Pancreas (tissue), 10 donors: ENCODE measurements around the gene RNU1-3. TPM values are rescaled to one million over a fixed set of nuclear protein-coding genes. Genes with fewer than 3 reads are reported as not detected.
"Not testable (repeated sequence)": the region's sequence is repeated elsewhere in the genome, so short reads cannot be mapped to it uniquely, and the experiment has no call there.

Source experiments
- ATAC-seq, 4 donors: fragments of 200-7000 bp; cut with Tn5 transposase; one replicate each; pipeline versions ENCODE4 v1.8.0 to v1.9.1; 2020; ENCODE audit warnings: mild to moderate bottlenecking in 4 of 4, moderate library complexity in 4 of 4
- DNase-seq, 6 donors: peaks; one replicate each; pipeline ENCODE4 v3.0.0-alpha.2; 2020
- FAIRE-seq: peaks from 2 replicates; lab custom pipeline; 2012; peaks lifted over from hg19 to GRCh38; lab: Jason Lieb, UNC
- H3K27ac ChIP-seq, 4 donors: fragments of 200-600 bp; sonication (generic); 1 replicate in 3 of 4; 2 replicates in 1 of 4; pipeline versions ENCODE4 v1.5.0 to v1.8.0; 2020
- H3K27me3 ChIP-seq, 4 donors: fragments of 200-600 bp; one replicate each; pipeline ENCODE4 v1.8.0; 2021
- H3K36me3 ChIP-seq, 3 donors: fragments of 200-600 bp; sonication (generic) in 1 of 3; one replicate each; pipeline versions ENCODE4 v1.5.0 to v1.8.0; 2020 to 2021
- H3K4me1 ChIP-seq, 3 donors: fragments of 200-600 bp; one replicate each; pipeline ENCODE4 v1.8.0; 2021
- H3K4me3 ChIP-seq, 4 donors: fragments of 200-600 bp; sonication (generic) in 2 of 4; one replicate each; pipeline versions ENCODE4 v1.5.0 to v1.8.0; 2020 to 2021
- H3K9me3 ChIP-seq, 4 donors: fragments of 200-600 bp; one replicate each; pipeline ENCODE4 v1.8.0; 2021
- WGBS, 2 donors: extraction: QIAGEN DNeasy Blood & Tissue Kit; methylation state at CpG; one replicate each; pipeline ENCODE4 v1.1.7; 2013; 5-methylcytosine and 5-hydroxymethylcytosine counted together
- intact Hi-C, 3 donors: fragments of 100-400 bp; cut with DNase I; formaldehyde crosslinking; loops; one replicate each; pipeline versions ENCODE4 v1.11.1 to v1.14.2; 2022
- polyA plus RNA-seq, 2 donors: library from polyadenylated mRNA; stranded (reverse); fragments of 200-250 nt; gene quantifications; one replicate each; pipeline ENCODE4 v1.2.3, GENCODE V29; 2013
- total RNA-seq, 6 donors: library from RNA; stranded (reverse); fragmentation: NEBNext Ultra II Directional in 4 of 6; extraction: Animal tissue kit (Norgen Biotek cat#: 25700) in 4 of 6; gene quantifications; one replicate each; pipeline versions ENCODE4 v1.2.1 to v1.2.4, GENCODE V29; 2021 to 2023
- TF ChIP-seq, protein P1 (sequence below), 4 donors: fragments of 200-600 bp; sonication (generic) in 3 of 4; IDR thresholded peaks; one replicate each; pipeline versions ENCODE4 v1.5.0 to v1.8.0; 2021; ENCODE audit warnings: antibody characterized with exemption in 4 of 4
- donor health status: healthy with polysubstance abuse.
- donor health status: DM: no; HTN: no; CAD: no; lungs with moderate emphysema.
- donor health status: DM: no; HTN: no; CAD: no.
- donor health status: control.
- donor health status: control.
- donor health status: Bipolar disorder and iron deficiency.
- donor health status: DM: yes; HTN: yes; CAD: no.
- donor health status: DM: no; HTN: no; CAD: no.
- donor health status: DM: no; HTN: no; CAD: no.
- donor health status: DM: yes; HTN: yes; CAD: no.

Gene RNU1-3
- total and polyA plus RNA-seq, 8 donors: 687 to 5,169 (median 2,340) TPM; not detected in 2

DNA sequence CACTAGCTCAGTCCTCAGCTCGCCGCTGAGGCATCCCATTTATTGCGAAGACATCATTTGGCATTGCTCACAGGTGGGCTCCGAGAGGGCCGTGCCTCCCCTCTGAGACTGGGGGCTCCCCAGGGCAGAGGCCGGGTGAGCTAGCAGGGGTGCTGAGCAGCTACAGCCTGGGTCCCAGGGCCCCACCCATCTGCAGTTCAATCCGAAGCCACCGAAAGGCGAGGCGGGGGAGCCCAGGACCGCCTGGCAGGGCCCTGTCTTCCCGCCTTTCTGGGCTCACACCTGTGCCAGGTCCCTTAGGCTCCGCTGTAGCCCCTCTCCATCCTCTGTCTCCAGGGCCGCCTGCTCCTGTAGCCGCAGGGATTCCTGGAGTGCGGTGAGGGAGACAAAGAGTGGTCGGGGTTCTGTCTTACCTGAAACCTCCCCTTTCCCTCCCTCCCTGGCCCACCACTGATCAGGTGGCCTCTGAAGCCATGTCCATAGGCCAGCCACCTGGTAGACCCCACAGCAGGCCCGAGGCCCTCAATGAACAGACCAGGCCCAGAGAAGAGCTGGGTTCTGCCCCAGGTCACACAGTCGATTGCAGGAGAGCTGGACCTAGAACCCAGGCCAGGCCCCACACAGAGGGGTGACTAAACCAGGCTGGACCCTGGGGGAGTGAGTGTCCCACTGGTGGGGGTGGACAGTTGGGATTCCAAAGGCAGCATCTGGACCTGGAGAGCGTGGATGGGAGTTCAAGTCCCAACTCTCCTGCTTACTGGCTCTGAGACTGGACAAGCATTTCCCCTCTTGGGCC lies 35.3 kb downstream of the RNU1-3 start:
- no peak for FAIRE-seq

GRCh38 chr1:16630661-16631247 lies 36.0 kb downstream of the RNU1-3 start:
- Histone ChIP-seq H3K9me3 (no peaks in the 10 kb centered on the region), H3K27ac (no peak overlapping the region), H3K4me3 (no peak overlapping the region), H3K27me3 (no peaks in the 10 kb centered on the region), H3K4me1 (no peaks in the 10 kb centered on the region), H3K36me3 (peaks cover 9 to 69% (median 46%) of the 10 kb centered on the region in 3 donors)
- TF ChIP-seq, protein P1, sequence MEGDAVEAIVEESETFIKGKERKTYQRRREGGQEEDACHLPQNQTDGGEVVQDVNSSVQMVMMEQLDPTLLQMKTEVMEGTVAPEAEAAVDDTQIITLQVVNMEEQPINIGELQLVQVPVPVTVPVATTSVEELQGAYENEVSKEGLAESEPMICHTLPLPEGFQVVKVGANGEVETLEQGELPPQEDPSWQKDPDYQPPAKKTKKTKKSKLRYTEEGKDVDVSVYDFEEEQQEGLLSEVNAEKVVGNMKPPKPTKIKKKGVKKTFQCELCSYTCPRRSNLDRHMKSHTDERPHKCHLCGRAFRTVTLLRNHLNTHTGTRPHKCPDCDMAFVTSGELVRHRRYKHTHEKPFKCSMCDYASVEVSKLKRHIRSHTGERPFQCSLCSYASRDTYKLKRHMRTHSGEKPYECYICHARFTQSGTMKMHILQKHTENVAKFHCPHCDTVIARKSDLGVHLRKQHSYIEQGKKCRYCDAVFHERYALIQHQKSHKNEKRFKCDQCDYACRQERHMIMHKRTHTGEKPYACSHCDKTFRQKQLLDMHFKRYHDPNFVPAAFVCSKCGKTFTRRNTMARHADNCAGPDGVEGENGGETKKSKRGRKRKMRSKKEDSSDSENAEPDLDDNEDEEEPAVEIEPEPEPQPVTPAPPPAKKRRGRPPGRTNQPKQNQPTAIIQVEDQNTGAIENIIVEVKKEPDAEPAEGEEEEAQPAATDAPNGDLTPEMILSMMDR (IDR thresholded peaks at IDR 0.05): no peak
- FAIRE-seq: no peak
- peak in 5 of 6 donors; percentile 35 to 88 (median 57) for DNase-seq
- intact Hi-C loops: no loop called here
- 89% methylated on average over 36 of the region's 36 CpGs for WGBS, 2 donors
- no peak for ATAC-seq

More for the DNA sequence above, 35.3 kb downstream of the RNU1-3 start:
- no peak for ATAC-seq
- Histone ChIP-seq H3K4me1 (no peaks in the 10 kb centered on the region), H3K4me3 (no peak overlapping the region), H3K27ac (no peak overlapping the region), H3K27me3 (no peaks in the 10 kb centered on the region), H3K36me3 (peaks cover 6 to 62% (median 41%) of the 10 kb centered on the region in 3 donors), H3K9me3 (no peaks in the 10 kb centered on the region)
- intact Hi-C loops: no loop called here
- DNase-seq: peak in 5 of 6 donors; percentile 36 to 89 (median 53)
- WGBS, 2 donors: 91 to 93% methylated on average over 20 of the region's 20 CpGs
- TF ChIP-seq, protein P1 (IDR thresholded peaks at IDR 0.05): no peak

DNA sequence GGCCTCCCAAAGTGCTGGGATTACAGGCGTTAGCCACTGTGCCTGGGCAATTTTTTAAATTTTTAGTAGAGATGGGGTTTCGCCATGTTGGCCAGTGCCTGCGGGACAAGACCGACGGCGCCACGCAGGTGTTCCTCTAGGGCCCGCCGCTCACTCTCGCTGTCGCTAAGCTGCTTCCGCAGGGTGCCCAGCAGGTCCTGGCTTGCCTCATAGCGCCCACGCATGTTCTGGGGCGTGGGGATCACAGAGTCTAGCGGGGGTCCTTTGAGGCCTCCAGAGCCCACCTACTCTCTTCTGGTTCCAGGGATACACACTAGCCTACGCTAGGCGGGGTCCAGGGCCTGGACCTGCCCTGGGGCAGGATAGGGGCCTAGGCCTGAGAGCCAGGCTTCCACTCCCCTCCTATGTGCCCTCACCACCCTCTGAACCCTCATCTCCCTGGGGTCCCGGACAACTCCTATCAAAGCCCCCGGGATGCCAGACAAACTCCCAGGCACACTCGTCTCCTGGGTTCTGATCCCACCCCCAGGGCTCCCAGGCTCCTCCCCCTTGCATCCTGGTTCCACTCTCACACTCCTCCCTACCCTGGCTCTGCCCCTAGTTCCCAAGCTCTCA lies 36.7 kb downstream of the RNU1-3 start:
- H3K9me3 ChIP-seq: not testable (repeated sequence)

GRCh38 chr1:16628361-16629111 lies 38.2 kb downstream of the RNU1-3 start:
- peaks cover 13 to 68% (median 46%) of the 10 kb centered on the region in 3 donors for H3K36me3 ChIP-seq
- H3K4me1 ChIP-seq: peaks cover 6 to 8% (median 8%) of the 10 kb centered on the region in 3 donors

More for the DNA sequence above, 36.7 kb downstream of the RNU1-3 start:
- H3K4me3 ChIP-seq, intact Hi-C loops, H3K27ac ChIP-seq, ATAC-seq, H3K27me3 ChIP-seq, FAIRE-seq, H3K4me1 ChIP-seq: not testable (repeated sequence)
- DNase-seq: peak in 5 of 6 donors; percentile 38 to 86 (median 46)
- WGBS, 2 donors: 94 to 95% methylated on average over 21 of the region's 21 CpGs
- H3K36me3 ChIP-seq: peaks cover 13 to 73% (median 50%) of the 10 kb centered on the region in 3 donors

DNA sequence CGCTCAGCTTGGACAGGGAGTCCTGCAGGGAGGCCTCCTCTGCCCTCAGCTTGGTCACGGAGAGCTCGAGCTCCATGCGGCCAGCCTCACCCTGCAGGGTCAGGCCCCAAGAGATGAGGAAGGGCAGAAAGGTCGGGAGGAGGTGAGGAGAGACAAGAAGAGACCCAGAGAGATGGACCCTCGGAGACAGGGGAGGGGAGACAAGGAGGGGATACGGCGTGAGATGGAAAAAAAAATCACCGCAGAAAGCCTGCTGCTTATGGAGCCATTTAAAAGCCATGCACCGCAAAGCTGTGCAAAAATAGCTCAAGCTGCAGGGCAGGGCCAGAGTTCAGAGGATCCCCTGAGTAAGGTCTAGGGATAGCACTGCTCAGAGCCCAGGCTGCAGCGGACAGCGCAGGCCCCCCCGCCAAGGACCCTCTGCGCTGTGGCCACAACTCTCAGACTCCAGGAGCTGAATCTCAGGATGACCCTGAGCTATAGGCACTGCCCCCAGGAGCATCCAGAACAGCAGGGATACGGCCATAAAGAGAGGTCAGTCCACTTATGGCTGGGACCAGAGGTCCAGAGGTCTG lies 40.3 kb downstream of the RNU1-3 start:
- peak in 3 of 6 donors; percentile 35 to 38 (median 37) for DNase-seq
- H3K27ac ChIP-seq, H3K4me3 ChIP-seq, H3K27me3 ChIP-seq, FAIRE-seq, ATAC-seq, intact Hi-C loops, H3K9me3 ChIP-seq: not testable (repeated sequence)
- peaks cover 13 to 49% (median 41%) of the 10 kb centered on the region in 3 donors for H3K36me3 ChIP-seq
- WGBS, 2 donors: 88% methylated on average over 15 of the region's 15 CpGs
- H3K4me1 ChIP-seq: peaks cover 6 to 11% (median 8%) of the 10 kb centered on the region in 3 donors

More at GRCh38 chr1:16628361-16629111, 38.2 kb downstream of the RNU1-3 start:
- Histone ChIP-seq H3K9me3 (no peaks in the 10 kb centered on the region), H3K27ac (no peak overlapping the region), H3K27me3 (no peaks in the 10 kb centered on the region), H3K4me3 (no peak overlapping the region)
- intact Hi-C loops: no loop called here
- FAIRE-seq (no peak), ATAC-seq (no peak), DNase-seq (peak in 5 of 6 donors; percentile 31 to 88 (median 47))
- 92% methylated on average over 19 of the region's 19 CpGs for WGBS, 2 donors
- TF ChIP-seq, protein P1 (IDR thresholded peaks at IDR 0.05): no peak
